Kidney (tissue), 14 donors: ENCODE data around the gene AKR1B1. TPM values are rescaled to one million over a fixed set of nuclear protein-coding genes. Genes with fewer than 3 reads are reported as not detected.

Experiments used
- DNase-seq, 5 donors: peaks; one replicate each; pipeline ENCODE4 v3.0.0-alpha.2; 2013 to 2020
- FAIRE-seq: peaks from 2 replicates; lab custom pipeline; 2012; peaks lifted over from hg19 to GRCh38; lab: Jason Lieb, UNC
- H3K27ac ChIP-seq, 2 donors: one replicate each; pipeline ENCODE4 v1.7.0; 2013; ENCODE audit warnings: low read depth in 2 of 2, low read length in 2 of 2, inconsistent platforms in 1 of 2
- H3K27me3 ChIP-seq: one replicate; pipeline ENCODE4 v1.7.1; 2013; ENCODE audit warnings: low read length, inconsistent platforms; ENCODE audit not compliant: control insufficient read depth, insufficient read depth
- H3K36me3 ChIP-seq, 3 donors: one replicate each; pipeline versions ENCODE4 v1.7.0 to v1.7.1; 2013; ENCODE audit warnings: low read length in 3 of 3, control low read depth in 1 of 3, inconsistent platforms in 1 of 3; ENCODE audit not compliant: insufficient read depth in 3 of 3, control insufficient read depth in 2 of 3
- H3K4me1 ChIP-seq, 3 donors: one replicate each; pipeline versions ENCODE4 v1.7.0 to v1.7.1; 2013; ENCODE audit warnings: low read length in 3 of 3, inconsistent platforms in 1 of 3, low read depth in 1 of 3; ENCODE audit not compliant: control insufficient read depth in 2 of 3, insufficient read depth in 2 of 3
- H3K4me3 ChIP-seq, 3 donors: one replicate each; pipeline versions ENCODE4 v1.7.0 to v1.8.1; 2013; ENCODE audit warnings: low read length in 3 of 3, control low read depth in 1 of 3, inconsistent platforms in 1 of 3
- H3K9ac ChIP-seq, 3 donors: one replicate each; pipeline versions ENCODE4 v1.7.0 to v1.7.1; 2013; ENCODE audit warnings: low read length in 3 of 3, control low read depth in 1 of 3, inconsistent platforms in 1 of 3
- H3K9me3 ChIP-seq, 3 donors: one replicate each; pipeline versions ENCODE4 v1.7.0 to v1.7.1; 2013; ENCODE audit warnings: low read length in 3 of 3, control low read depth in 1 of 3, inconsistent platforms in 1 of 3; ENCODE audit not compliant: control insufficient read depth in 2 of 3, insufficient read depth in 1 of 3
- CTCF ChIP-seq: IDR thresholded peaks from 3 replicates; pipeline ENCODE4 v1.5.1; 2012; ENCODE audit warnings: mild to moderate bottlenecking, moderate library complexity, borderline replicate concordance; ENCODE audit not compliant: insufficient read depth; ENCODE audit errors: extremely low read depth
- intact Hi-C: fragments of 100-400 bp; cut with DNase I; formaldehyde crosslinking; loops from one replicate; pipeline ENCODE4 v1.11.1; 2022
- polyA plus RNA-seq: library from polyadenylated mRNA; stranded (reverse); fragments of 350-450 nt; fragmentation: Illumina TruSeq; extraction: RNeasy Lipid Tissue Mini Kit (QIAGEN cat#74804); gene quantifications from one replicate; pipeline ENCODE4 v1.2.3, GENCODE V29; 2014; ENCODE audit warnings: low read depth, low replicate concordance; ENCODE audit not compliant: insufficient read depth
- total RNA-seq: library from RNA; stranded (reverse); fragmentation: NEBNext Ultra II Directional; extraction: Animal tissue kit (Norgen Biotek cat#: 25700); gene quantifications from one replicate; pipeline ENCODE4 v1.2.1, GENCODE V29; 2021
- donor health status: control.
- donor health status: control.
- donor health status: control.
- donor health status: control.
- donor health status: control.
- donor health status: DM: yes; HTN: yes; CAD: no.
- donor health status: Normal renal cell carcinoma (clear cell type).

AKR1B1 gene
- total and polyA plus RNA-seq, 2 donors from 2014 or later: 93.8 to 183 TPM

GRCh38 chr7:134419085-134419484 is 39.8 kb downstream of the AKR1B1 start:
- FAIRE-seq: no peak
- no peak overlapping the region for H3K4me3 ChIP-seq
- H3K9me3 ChIP-seq: no peaks in the 10 kb centered on the region
- no peaks in the 10 kb centered on the region for H3K36me3 ChIP-seq
- intact Hi-C loops: no loop called here
- no peak for DNase-seq
- no peak for TF ChIP-seq CTCF
- no peaks in the 10 kb centered on the region for H3K4me1 ChIP-seq
- H3K27me3 ChIP-seq: no peaks in the 10 kb centered on the region
- no peak overlapping the region for H3K9ac ChIP-seq
- H3K27ac ChIP-seq: no peak overlapping the region

- no peak for TF ChIP-seq CTCF
- no peak overlapping the region for H3K27ac ChIP-seq
- DNase-seq (no peak), FAIRE-seq (no peak)
- H3K4me3 ChIP-seq: no peak overlapping the region
- no peaks in the 10 kb centered on the region for H3K36me3 ChIP-seq
- no peaks in the 10 kb centered on the region for H3K4me1 ChIP-seq
- H3K9me3 ChIP-seq: no peaks in the 10 kb centered on the region
- intact Hi-C loops: no loop called here
- no peak overlapping the region for H3K9ac ChIP-seq
- H3K27me3 ChIP-seq: no peaks in the 10 kb centered on the region
Measured at GRCh38 chr7:134415700-134416099, 43.2 kb downstream of the AKR1B1 start.

GRCh38 chr7:134414109-134414508 is 44.8 kb downstream of the AKR1B1 start:
- DNase-seq (no peak), FAIRE-seq (no peak)
- no peaks in the 10 kb centered on the region for H3K36me3 ChIP-seq
- no peaks in the 10 kb centered on the region for H3K4me1 ChIP-seq
- H3K9me3 ChIP-seq: no peaks in the 10 kb centered on the region
- H3K27me3 ChIP-seq: no peaks in the 10 kb centered on the region
- H3K27ac ChIP-seq: no peak overlapping the region
- no peak overlapping the region for H3K4me3 ChIP-seq
- H3K9ac ChIP-seq: no peak overlapping the region
- intact Hi-C loops: no loop called here
- no peak for TF ChIP-seq CTCF

GRCh38 chr7:134407311-134407710 is 51.6 kb downstream of the AKR1B1 start:
- H3K27ac ChIP-seq: no peak overlapping the region
- intact Hi-C loops: no loop called here
- H3K4me1 ChIP-seq: no peaks in the 10 kb centered on the region
- H3K9me3 ChIP-seq: no peaks in the 10 kb centered on the region
- no peaks in the 10 kb centered on the region for H3K27me3 ChIP-seq
- no peak overlapping the region for H3K4me3 ChIP-seq
- H3K9ac ChIP-seq: no peak overlapping the region
- DNase-seq (no peak), FAIRE-seq (no peak)
- H3K36me3 ChIP-seq: no peaks in the 10 kb centered on the region
- TF ChIP-seq CTCF: no peak
